Measurements from ENCODE around the gene HHIPL1. TPM values are rescaled to one million over a fixed set of nuclear protein-coding genes. Genes with fewer than 3 reads are reported as not detected.

HHIPL1 gene
- total RNA-seq, 1 donor: 4.4 TPM

DNA sequence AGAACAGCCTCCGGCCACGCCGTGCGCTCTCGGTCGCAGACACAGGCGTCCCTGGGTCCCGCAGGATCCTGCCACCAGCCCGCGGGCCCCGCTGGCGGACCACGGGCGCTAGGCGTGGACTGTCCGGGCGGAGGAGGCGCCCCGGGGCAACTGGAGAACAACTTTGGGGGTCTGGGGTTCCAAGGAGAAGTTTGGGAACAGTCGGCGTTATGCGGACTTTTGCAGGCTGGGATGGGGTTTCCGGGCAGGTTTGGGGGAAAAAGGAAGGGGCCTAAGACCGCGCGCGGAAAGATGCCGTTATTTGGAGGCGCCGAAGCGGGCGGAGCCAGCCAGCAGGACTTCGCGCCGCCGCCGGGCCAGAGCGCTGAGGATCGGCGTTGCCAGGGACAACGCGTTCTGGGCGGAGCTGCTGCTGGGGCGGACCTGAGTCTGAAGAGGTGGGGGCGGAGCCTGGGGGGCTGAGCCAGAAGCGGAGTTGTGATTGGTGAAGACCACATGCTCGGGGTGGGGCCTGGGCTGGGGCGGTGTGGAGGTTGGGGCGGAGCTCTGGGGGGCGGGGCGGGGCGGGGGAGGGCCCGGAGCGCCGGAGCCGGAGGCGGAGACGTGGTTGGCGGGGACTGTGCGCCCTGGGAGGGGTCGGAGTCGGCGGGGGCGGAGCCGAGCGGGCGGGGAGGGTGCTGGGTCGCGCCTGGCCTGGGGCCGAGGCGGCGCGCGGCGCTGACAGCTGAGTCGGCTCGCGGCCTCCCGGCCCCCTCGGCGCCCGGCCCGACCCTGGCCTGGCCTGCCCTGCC lies 38.9 kb downstream of the HHIPL1 start, which contains the start of gene CYP46A1:
CYP46A1 (plus strand) TSS at position 680 of the 791 bp plus-strand sequence. CDS start 120 bp downstream, outside the sequence.
- peak within 1 kb of the TSS; percentile 84 for H3K4me3 ChIP-seq (ENCODE audit: low read depth, low read length)
- peak; percentile 99 for DNase-seq (ENCODE audit: low read depth)
- TF ChIP-seq, protein P1, sequence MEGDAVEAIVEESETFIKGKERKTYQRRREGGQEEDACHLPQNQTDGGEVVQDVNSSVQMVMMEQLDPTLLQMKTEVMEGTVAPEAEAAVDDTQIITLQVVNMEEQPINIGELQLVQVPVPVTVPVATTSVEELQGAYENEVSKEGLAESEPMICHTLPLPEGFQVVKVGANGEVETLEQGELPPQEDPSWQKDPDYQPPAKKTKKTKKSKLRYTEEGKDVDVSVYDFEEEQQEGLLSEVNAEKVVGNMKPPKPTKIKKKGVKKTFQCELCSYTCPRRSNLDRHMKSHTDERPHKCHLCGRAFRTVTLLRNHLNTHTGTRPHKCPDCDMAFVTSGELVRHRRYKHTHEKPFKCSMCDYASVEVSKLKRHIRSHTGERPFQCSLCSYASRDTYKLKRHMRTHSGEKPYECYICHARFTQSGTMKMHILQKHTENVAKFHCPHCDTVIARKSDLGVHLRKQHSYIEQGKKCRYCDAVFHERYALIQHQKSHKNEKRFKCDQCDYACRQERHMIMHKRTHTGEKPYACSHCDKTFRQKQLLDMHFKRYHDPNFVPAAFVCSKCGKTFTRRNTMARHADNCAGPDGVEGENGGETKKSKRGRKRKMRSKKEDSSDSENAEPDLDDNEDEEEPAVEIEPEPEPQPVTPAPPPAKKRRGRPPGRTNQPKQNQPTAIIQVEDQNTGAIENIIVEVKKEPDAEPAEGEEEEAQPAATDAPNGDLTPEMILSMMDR (IDR thresholded peaks at IDR 0.05; ENCODE audit: insufficient read depth, low read length): no peak

DNA sequence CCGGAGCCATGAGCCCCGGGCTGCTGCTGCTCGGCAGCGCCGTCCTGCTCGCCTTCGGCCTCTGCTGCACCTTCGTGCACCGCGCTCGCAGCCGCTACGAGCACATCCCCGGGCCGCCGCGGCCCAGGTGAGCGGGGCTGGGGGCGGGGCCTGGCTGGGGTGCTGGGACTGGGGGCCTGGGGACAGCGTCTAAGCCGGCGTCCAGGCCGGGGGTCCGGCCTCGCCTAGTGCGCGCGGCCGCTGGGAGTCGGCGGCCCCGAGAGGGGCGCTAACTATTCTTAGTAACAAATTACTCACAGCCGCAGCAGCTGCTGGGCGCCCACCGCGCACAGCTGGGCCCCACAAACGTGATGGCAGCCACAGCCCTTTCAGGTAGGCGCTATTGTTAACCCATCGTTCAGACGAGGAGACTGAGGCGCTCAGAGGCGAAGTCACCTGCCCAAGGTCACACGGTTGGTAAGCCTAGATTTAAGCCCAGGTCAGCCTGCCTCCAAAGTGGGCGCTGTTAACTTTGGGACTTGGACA lies 39.5 kb downstream of the HHIPL1 start:
- TF ChIP-seq, protein P1 (IDR thresholded peaks at IDR 0.05; ENCODE audit: insufficient read depth, low read length): no peak
- no peak for DNase-seq (ENCODE audit: low read depth)
- H3K4me3 ChIP-seq (ENCODE audit: low read depth, low read length): peak overlapping the region; percentile 69

DNA sequence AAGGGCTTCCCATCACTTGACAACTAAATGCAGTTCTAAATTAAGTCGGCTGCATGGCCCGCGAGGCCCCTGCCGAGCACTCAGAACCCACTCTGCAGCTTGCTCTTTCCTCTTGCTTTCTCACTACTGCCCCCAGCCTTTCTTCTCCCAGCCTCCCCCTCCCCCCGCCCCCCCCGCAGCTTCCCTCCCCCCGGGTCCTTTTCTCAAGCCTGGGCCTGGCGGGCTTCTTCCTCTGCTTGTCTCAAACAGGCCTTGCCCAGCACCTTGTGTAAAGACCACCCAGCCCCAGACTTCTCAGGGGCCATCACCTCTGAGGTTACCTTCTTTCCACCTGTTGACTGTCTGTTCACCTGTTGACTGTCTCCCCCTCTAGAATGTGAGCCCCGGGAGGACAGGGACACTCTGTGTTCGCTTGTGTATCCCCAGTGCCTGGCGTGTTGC lies 40.2 kb downstream of the HHIPL1 start:
- H3K4me3 ChIP-seq (ENCODE audit: low read depth, low read length): no peak overlapping the region
- no peak for DNase-seq (ENCODE audit: low read depth)
- TF ChIP-seq, protein P1 (IDR thresholded peaks at IDR 0.05; ENCODE audit: insufficient read depth, low read length): no peak

DNA sequence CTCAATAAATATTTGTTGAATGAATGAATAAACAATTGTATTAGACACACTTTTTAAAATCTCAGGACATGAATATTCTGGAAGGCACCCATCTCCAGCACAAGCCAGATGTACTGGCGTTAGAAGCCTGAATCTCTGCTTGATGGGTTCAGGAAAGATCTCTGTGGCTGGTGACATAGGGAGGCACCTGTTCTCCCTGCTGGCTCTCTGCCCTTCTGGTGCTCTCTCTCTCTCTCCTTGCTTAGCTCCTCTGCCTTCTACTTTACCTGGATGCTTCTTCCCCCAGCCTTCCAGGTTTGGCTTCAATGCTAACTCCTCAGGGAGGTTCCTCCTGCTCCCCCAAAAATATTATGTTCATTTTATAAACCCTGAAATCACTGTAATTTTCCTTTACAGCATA lies 40.7 kb downstream of the HHIPL1 start:
- H3K4me3 ChIP-seq (ENCODE audit: low read depth, low read length): no peak overlapping the region
- TF ChIP-seq, protein P1 (IDR thresholded peaks at IDR 0.05; ENCODE audit: insufficient read depth, low read length): no peak
- DNase-seq (ENCODE audit: low read depth): no peak

DNA sequence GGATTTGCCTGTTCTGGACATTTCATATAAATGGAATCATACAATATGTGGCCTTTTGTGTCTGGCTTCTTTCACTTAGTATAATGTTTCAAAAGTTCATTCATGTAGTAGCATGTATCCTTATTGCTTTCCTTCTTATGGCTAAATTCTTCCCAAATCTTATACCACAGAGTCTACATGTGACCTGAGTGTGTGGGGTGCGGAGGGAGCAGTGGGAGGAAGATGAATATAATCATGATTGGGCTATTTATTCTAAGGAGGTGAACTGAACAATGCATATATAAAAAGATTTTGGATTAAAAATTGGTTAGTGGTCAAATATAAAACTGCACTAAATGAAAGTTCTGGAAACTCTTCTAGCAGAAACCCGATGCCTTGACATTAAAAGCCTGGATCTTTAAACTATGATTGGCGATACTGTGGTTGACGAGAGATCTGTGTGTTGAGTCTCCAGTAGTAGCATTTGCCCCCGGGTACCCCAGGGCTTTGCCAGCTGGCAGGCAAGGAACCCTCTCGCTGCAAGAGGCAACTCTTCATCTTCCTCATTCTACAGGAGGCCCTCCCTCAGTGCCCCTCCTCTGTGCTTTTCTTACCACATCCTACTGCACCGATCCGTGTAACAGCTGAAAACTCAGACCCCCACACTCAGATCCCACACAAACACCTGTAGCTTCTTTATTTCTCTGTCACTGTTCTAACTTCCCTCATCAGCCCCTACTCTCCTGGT lies 41.8 kb downstream of the HHIPL1 start:
- TF ChIP-seq, protein P1 (IDR thresholded peaks at IDR 0.05; ENCODE audit: insufficient read depth, low read length): no peak
- no peak for DNase-seq (ENCODE audit: low read depth)
- H3K4me3 ChIP-seq (ENCODE audit: low read depth, low read length): no peak overlapping the region

DNA sequence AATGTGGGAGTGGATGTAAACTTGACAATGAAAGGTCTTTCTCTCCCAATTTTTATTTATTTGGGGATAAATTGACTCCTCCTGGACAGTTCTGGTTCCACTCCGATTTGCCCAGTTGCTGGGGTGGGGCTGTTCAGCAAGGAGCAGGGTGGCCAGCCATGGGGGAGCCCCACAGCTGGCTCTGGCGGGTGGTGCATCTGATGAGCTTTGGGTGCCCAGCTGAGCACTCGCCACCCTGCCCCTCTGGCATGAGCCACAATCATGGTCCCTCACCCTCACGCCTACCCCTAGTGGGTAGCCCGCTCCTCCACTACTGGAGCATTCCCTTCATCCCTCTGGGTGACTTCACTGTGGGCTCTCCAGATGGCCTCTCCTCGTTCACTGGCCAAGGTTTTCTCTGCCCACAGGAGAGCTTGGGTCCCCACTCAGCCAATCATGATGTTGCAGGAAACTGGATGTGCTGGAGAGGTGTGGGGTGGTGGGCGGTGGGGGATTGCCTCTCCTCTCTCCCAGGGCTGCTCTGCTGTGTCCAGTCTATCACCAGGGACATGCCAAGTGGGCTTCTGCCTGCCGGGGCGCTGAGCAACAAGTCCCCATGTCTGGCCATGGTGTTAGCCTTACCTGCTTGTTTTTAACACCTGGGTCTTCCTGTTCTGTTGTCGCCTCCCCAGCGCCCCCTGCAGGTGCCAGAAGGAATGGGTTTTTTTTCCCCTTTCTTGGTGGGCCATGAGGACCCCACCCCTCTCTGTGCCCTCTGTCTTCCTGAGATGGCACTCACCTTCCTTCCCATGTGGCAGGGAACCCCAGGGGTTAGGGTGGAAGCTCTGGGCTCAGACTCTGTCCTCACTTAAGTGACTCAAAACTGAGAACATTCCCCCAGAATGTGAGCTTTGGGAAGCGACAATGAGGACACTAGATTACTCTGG lies 42.6 kb downstream of the HHIPL1 start:
- TF ChIP-seq, protein P1 (IDR thresholded peaks at IDR 0.05; ENCODE audit: insufficient read depth, low read length): peak; percentile 69
- DNase-seq (ENCODE audit: low read depth): no peak

More for the DNA sequence above, 42.6 kb downstream of the HHIPL1 start:
- H3K4me3 ChIP-seq (ENCODE audit: low read depth, low read length): no peak overlapping the region

Data from fibroblast of the aortic adventitia (primary cell).